DOHH2 (cell line): ENCODE measurements around the gene TNS1.

Experiments used
- H3F3A ChIP-seq: fragments of 200-600 bp; sonication (generic), shearing (Covaris generic); 2 replicates; pipeline ENCODE4 v1.6.0; 2016; ENCODE audit warnings: antibody characterized with exemption, mild to moderate bottlenecking; ENCODE audit not compliant: control insufficient read depth, insufficient read depth
- H3K27ac ChIP-seq: fragments of 200-600 bp; sonication (generic); 2 replicates; pipeline ENCODE4 v1.5.1; 2014; ENCODE audit warnings: low read depth, mild to moderate bottlenecking, low read length, moderate library complexity
- H3K27me3 ChIP-seq: fragments of 200-600 bp; sonication (generic); 2 replicates; pipeline ENCODE4 v1.6.1; 2014; ENCODE audit warnings: mild to moderate bottlenecking, low read length, mixed read lengths; ENCODE audit not compliant: control insufficient read depth
- H3K36me3 ChIP-seq: fragments of 200-600 bp; sonication (generic); 2 replicates; pipeline ENCODE4 v1.6.1; 2014; ENCODE audit warnings: mild to moderate bottlenecking, low read length, moderate library complexity, mixed read lengths; ENCODE audit not compliant: control insufficient read depth
- H3K4me1 ChIP-seq: fragments of 200-600 bp; sonication (generic); 2 replicates; pipeline ENCODE4 v1.6.1; 2014; ENCODE audit warnings: mild to moderate bottlenecking, low read length, mixed read lengths; ENCODE audit not compliant: control insufficient read depth
- H3K4me2 ChIP-seq: fragments of 200-600 bp; sonication (generic); 2 replicates; pipeline ENCODE4 v1.6.0; 2014; ENCODE audit warnings: mild to moderate bottlenecking, low read length, moderate library complexity
- H3K4me3 ChIP-seq: fragments of 200-600 bp; sonication (generic); 2 replicates; pipeline ENCODE4 v1.5.1; 2014; ENCODE audit warnings: mild to moderate bottlenecking, low read length, mixed read lengths
- H3K79me2 ChIP-seq: fragments of 200-600 bp; sonication (generic); 2 replicates; pipeline ENCODE4 v1.6.1; 2014; ENCODE audit warnings: mild to moderate bottlenecking, low read length, mixed read lengths; ENCODE audit not compliant: control insufficient read depth
- H3K9me2 ChIP-seq: fragments of 200-600 bp; sonication (generic); replicated peaks from 2 replicates; pipeline ENCODE4 v1.6.1; 2014; ENCODE audit warnings: mild to moderate bottlenecking, low read length, mixed read lengths; ENCODE audit not compliant: control insufficient read depth
- H3K9me3 ChIP-seq: fragments of 200-600 bp; sonication (generic); 2 replicates; pipeline ENCODE4 v1.6.1; 2014; ENCODE audit warnings: antibody characterized with exemption, low read length, mixed read lengths; ENCODE audit not compliant: control insufficient read depth, insufficient read depth
- H4K20me1 ChIP-seq: fragments of 200-600 bp; sonication (generic); 2 replicates; pipeline ENCODE4 v1.6.0; 2014; ENCODE audit warnings: low read depth, mild to moderate bottlenecking, antibody characterized with exemption, low read length, moderate library complexity; ENCODE audit not compliant: control insufficient read depth, insufficient read depth
- EZH2phosphoT487 ChIP-seq: fragments of 200-600 bp; sonication (generic); IDR thresholded peaks from 2 replicates; pipeline ENCODE4 v1.6.1; 2017; ENCODE audit warnings: borderline replicate concordance, mild to moderate bottlenecking, antibody characterized with exemption, low read length, moderate library complexity, mixed read lengths
- TF ChIP-seq, protein P1 (sequence below): fragments of 200-600 bp; sonication (generic); IDR thresholded peaks from one replicate; pipeline ENCODE4 v1.5.1; 2014; ENCODE audit warnings: antibody characterized with exemption, mild to moderate bottlenecking, low read depth, low read length; ENCODE audit not compliant: poor library complexity, severe bottlenecking

Gene TNS1

DNA sequence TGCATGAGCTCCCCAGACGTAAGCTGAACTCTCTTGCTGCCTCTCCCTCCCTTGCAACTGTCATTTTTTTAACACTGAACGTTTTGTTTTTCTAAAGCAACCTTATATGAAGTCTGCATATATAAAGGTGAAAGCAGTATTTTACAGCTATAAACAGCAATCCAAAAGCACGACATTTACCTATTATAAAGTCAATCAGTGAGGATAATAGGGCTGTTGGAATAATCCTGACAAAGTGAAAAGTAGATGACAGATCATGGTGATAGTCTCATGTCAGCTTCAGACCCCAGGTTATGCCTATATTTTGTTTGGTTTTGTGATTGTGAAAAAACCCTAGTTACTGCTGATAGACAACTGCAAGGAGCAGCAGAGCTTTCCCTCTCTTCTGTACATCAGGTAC, 195.8 kb downstream of the TNS1 start:
- Histone ChIP-seq H3K9me3 (no peaks in the 10 kb centered on the region), H3K27me3 (peaks cover 5% of the 10 kb centered on the region; the same call in 1 of the 2 replicates), H3K4me2 (no peak overlapping the region), H3K4me3 (no peak overlapping the region), H3K36me3 (no peaks in the 10 kb centered on the region), H4K20me1 (no peaks in the 10 kb centered on the region), H3K9me2 (no peaks in the 10 kb centered on the region), H3K27ac (no peak overlapping the region), H3K4me1 (no peaks in the 10 kb centered on the region), H3K79me2 (no peaks in the 10 kb centered on the region), H3F3A (no peaks in the 10 kb centered on the region)
- TF ChIP-seq EZH2phosphoT487, result no peak
- TF ChIP-seq, protein P1, sequence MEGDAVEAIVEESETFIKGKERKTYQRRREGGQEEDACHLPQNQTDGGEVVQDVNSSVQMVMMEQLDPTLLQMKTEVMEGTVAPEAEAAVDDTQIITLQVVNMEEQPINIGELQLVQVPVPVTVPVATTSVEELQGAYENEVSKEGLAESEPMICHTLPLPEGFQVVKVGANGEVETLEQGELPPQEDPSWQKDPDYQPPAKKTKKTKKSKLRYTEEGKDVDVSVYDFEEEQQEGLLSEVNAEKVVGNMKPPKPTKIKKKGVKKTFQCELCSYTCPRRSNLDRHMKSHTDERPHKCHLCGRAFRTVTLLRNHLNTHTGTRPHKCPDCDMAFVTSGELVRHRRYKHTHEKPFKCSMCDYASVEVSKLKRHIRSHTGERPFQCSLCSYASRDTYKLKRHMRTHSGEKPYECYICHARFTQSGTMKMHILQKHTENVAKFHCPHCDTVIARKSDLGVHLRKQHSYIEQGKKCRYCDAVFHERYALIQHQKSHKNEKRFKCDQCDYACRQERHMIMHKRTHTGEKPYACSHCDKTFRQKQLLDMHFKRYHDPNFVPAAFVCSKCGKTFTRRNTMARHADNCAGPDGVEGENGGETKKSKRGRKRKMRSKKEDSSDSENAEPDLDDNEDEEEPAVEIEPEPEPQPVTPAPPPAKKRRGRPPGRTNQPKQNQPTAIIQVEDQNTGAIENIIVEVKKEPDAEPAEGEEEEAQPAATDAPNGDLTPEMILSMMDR, result no peak

DNA sequence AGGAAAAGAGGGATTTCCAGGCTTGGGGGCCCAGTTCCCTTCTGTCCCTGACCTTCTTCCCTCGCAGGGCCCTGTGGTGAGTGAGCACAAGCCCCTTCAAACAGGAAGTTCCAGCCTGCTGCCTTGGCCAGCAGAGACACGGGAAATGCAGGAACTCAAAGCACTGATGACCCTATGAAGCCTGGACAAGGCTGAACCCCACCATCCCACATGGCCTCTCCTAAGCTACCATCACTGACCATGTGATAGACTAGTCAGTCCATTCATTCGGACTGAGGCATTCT, 196.4 kb downstream of the TNS1 start:
- Histone ChIP-seq H3K4me2 (no peak overlapping the region), H3K9me2 (no peaks in the 10 kb centered on the region), H3K4me3 (no peak overlapping the region), H3F3A (no peaks in the 10 kb centered on the region), H3K79me2 (no peaks in the 10 kb centered on the region), H3K36me3 (no peaks in the 10 kb centered on the region), H3K27ac (no peak overlapping the region), H3K27me3 (peaks cover 5% of the 10 kb centered on the region; the same call in 1 of the 2 replicates), H3K9me3 (no peaks in the 10 kb centered on the region), H4K20me1 (no peaks in the 10 kb centered on the region), H3K4me1 (no peaks in the 10 kb centered on the region)
- TF ChIP-seq, protein P1, result no peak
- TF ChIP-seq EZH2phosphoT487, result no peak

DNA sequence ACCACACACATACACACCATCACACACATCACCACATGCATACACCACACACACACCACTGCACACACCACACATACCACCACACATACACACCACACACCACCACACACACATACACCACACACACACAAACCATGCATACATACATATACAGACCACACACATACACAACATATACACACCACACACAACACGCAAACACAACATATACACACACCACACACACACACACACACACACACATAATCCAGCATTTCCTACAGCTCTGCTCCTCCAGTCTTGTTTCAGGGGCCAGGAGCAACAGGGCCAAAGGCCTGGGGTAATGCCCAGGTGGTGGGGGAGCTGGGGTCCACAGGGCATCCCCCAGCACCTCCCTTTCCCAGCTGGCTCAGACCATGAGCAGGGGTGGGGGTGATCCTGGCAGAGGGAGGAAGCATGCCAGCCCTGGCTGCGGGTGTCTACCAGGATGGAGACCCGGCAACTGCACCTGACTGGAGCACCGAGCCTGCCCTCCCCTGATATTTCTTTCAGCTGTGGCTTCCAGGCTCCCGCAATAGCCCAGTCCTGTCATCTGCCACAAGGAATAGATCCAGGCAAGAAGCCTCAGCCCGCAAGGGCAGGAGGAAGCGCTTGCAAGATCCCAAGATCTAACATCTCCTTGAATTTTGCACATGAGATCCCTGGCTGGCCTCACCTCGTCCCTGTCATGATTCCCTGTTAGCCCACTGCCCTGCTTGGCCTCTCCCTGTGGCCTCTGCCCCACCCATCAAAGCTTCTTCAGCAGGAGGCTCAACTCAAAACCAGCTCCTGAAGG, 196.9 kb downstream of the TNS1 start:
- Histone ChIP-seq H3K27me3 (peaks cover 5% of the 10 kb centered on the region; the same call in 1 of the 2 replicates), H3K27ac (no peak overlapping the region), H3K79me2 (no peaks in the 10 kb centered on the region), H4K20me1 (no peaks in the 10 kb centered on the region), H3K4me1 (no peaks in the 10 kb centered on the region), H3K4me2 (no peak overlapping the region), H3F3A (no peaks in the 10 kb centered on the region), H3K36me3 (no peaks in the 10 kb centered on the region), H3K9me3 (no peaks in the 10 kb centered on the region), H3K9me2 (no peaks in the 10 kb centered on the region), H3K4me3 (no peak overlapping the region)
- TF ChIP-seq EZH2phosphoT487, result no peak
- TF ChIP-seq, protein P1, result no peak
